Measurements from ENCODE around the gene TLE6.
A peak's percentile ranks its signal among the peaks of the same experiment; 100 is the strongest.
"Not testable (repeated sequence)": the region's sequence is repeated elsewhere in the genome, so short reads cannot be mapped to it uniquely, and the experiment has no call there.

TLE6 gene

DNA sequence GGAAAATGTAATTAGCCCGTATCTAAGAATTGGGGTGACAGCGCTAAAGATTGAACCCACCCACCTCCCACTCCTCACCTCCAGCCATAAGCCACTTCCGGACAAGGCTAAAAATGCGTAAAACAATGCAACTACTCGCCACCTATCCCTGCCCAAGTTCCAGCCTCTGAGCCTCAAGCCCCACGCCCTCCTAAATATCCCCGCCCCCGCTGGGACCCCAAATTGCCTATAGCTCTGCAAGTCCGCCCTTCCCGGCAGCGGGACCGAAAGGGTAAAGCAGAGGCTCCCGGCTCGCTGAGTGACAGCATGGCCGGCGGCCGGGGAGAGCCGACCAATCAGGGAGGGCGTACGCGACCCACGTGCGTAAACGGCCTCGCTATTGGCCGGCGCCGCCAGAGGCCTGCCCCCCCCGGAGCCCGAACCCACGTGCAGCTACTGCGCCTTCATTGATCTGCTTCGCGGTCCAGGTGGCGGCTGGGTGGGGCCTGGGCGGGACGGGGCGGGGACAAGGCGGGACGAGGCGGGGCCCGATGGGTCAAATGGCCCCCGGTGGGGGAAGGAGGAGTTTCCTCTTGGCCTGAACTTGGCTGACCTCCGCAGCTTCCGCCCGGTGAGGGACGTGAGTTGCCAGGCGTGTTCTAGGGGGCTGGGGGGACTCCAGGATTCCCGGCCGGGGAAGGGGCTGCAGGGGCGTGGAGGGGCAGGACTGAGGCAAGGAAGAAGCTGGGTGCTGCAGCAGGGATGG is at the start of gene TLE6:
Gene TLE6, plus strand, starts transcription at position 564 of the 745 bp plus-strand sequence. CDS start 670 bp downstream, outside the sequence.
- peak; percentile 71 for FAIRE-seq

DNA sequence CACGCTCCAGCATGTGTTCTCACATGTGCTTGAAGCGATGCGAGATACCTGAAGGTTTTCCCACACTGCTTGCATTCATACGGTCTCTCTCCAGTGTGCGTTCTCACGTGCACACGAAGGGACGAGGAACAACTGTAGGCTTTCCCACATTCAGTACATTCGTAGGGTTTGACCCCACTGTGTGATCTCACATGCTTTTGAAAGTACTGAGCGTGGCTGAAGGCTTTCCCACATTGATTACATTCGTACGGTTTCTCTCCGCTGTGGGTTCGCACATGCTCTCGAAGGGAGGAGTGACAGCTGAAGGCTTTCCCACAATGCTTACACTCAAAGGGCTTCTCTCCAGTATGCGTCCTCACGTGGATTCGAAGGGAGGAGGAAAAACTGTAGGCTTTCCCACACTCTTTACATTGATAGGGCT is 43.9 kb upstream of the TLE6 start:
- FAIRE-seq = no peak

DNA sequence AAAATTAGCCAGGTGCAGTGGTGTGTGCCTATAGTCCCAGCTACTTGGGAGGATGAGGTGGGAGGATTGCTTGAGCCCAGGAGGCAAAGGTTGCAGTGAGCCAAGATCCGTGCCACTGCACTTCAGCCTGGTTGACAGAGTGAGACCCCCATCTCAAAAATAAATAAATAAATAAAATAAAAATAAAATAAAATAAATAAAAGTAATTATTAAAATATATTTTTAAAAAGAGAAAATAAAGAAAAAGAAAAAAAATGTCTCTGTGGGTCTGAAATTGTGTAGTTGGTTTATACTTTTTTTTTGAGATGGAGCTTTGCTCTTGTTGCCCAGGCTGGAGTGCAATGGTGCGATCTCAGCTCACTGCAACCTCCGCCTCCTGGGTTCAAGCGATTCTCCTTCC is 41.5 kb upstream of the TLE6 start:
- FAIRE-seq = not testable (repeated sequence)

DNA sequence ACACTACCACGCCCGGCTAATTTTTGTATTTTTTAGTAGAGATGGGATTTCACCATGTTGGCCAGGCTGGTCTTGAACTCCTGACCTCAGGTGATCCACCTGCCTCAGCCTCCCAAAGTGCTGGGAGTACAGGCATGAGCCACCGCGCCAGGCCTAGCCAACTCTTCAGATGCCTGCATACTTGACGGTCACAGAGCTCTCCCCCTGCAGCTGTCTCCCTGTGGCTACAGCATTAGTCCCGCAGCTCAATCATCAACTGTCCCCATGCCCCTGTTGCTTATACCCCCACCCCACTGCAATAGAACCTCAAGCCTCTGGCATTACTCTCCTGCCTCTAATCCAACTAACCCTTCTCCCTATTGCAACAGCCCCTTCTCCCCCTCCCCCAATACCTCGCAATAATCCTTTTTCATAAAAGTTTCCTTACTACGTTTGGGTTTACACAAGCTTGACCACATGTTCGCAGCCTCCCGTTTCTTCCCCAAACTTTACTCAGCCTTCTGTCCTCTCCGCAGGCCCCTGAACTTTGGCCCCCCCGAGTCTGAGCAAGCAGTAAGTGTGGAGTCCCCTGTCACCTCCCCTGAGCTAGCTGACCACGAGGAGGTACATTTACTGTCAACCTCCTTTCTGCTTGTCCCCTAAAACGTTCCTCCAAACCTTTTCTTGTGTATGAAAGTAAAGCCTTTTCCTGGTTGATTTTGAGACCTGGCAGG is 34.3 kb upstream of the TLE6 start:
- FAIRE-seq = no peak

DNA sequence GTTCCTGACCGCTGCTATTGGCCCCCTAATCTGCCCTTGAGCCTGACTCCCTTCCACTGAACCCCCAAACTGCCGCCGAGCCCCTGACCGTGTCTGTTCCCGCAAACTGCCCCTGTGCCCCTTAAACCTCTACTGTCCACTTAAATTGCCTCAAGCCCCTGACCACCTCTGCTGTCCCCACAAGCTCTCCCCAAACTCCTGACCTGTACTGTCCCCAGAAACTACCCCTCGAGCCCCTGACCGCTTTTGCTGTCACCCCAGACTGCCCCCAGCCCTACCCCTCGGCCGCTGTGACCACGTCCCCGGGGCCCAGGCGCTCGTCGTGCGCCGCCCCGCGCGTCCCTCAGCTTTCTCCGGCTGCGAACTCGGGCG is 33.0 kb upstream of the TLE6 start:
- FAIRE-seq = no peak

DNA sequence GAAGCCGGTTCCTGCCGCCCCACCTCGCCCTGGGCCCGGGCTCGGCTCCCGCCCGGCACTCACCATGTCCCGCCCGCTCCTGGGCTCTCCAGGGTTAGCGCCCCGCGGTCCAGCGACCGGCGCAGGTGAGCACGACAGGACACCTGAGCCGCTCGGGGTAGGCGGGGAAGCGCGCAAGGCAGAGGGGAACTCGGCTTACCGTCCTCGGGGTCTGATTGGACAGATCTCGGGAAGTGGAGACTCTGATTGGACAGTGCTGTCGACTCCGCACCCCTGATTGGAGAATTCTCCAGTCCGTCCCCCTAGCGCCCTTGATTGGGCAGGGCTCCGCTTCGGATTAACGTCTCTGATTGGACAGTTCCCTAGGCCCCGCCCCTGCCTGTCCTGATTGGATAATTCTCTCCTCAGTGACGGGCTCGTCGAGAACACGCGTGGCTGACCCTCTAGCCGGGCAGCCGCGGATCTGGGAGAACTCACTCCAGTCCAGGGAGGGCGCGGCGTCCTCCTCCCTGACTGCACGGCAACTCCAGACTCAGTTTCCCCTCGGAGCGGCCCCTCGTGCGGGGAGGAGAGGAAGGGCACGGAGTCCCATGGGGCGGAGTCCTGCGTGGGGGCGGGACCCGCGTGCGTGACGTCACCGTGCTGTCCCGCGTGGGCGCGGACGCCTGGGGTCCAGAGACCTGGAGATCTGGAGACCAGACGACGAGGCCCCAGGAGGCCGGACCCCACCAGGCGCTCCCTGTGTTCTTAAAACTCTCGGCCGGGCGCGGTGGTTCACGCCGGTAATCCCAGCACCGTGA is 32.4 kb upstream of the TLE6 start, which contains the start of gene ZNF77:
Gene ZNF77, minus strand, starts transcription at position 197 of the 800 bp plus-strand sequence. Its CDS starts 131 bp downstream, at position 66.
- peak; percentile 99 for FAIRE-seq

DNA sequence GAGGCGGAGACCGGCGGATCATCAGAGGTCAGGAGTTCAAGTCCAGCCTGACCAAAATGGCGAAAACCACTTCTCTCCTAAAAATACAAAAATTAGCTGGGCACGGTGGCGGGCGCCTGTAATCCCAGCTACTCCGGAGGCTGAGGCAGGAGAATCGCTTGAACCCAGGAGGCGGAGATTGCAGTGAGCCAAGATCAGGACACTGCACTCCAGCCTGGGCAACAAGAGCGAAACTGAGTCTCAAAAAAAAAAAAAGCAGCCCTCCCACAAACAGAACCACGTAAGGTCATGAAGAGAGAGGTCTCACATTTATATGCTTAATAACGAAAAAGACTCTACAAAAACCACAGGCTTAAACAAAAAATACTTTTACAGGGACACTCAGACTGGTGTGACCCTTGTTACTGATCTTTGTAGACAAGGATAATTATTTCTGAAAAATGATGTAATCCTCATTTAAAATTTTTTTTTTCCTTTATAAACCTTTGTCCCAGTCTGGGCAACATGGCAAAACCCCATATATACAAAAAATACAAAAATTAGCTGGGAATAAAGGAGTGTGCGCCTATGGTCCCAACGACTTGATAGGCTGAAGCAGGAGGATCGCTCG is 31.7 kb upstream of the TLE6 start:
- no peak for FAIRE-seq

DNA sequence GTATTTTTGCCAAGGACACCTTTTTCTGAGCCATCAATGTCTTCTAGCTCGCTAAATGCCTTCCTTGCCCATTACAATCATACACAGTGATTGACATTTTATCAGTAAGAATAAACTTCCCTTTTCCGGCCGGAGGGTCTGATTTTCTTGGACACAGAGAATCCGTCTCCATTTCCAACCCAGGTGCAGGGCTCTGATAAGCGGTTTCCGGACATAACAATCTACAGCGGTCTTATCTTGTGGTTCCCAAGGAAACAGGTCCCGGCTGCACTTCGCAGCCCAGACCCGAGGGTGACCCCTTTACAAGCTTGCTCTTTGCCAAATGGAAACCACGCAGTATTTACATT is 27.5 kb upstream of the TLE6 start:
- no peak for FAIRE-seq

DNA sequence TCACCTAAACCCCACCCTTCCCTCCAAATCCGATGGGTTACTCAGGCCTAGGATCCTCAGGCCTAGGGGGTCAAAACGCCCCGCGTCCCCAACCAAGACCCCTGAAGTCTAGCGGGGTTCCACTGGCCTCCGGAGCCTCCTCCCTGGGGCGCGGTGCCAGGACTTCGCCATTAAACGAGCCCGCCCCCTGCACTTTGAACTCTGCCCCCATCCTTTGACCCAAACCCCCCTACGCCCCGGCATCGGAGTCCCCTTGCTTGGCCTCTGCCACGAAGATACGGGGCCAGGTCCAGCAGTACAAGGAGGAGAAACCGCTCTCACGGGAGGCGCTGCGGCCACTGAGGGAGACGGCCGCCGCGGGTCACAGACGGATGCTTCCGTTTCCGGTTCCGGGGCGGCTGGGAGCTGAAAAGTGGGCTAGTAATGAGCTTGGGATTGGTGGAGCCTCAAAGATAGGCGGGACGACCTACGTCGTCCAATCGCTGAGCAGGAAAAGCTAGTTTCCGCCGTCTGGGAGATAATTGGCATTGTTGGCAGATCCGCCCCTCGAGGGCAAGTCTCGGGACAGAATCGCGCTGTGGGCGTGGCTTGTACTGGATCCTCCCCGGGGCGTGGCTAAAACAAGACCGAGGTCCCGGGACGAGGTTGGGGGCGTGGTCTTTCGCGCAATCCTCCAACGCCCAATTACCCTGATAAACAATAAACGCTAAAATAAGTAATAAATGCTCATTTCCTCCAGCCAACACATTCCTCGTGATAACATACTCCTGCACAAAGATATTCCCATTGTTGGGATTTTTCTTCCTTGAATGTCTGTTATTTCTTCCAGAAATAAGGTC is 26.9 kb upstream of the TLE6 start:
- FAIRE-seq = peak; percentile 99

DNA sequence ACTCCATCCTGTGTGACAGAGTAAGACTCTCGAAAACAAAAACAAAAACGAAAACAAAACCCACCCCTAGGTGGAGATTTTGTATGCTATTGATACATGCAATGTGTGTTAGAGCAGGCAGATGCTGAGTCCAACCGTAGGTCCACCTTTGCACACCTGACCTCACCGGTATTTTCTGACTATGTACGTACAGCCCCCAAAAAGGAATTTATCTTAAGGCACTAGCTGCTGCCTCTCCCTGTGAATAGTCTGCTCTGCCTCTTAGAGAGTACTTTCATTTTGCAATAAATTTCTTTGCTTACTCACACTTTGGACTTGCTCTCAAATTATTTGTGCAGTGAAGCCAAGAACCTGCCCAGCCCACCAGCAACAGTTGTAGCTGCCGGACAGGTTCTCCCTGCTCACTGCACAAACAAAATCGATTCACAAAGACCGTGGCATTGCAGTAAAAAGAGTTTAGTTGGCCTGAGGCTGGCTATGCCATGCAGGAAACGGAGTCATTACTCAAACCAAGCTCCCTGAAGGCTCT is 24.3 kb upstream of the TLE6 start:
- FAIRE-seq = no peak

DNA sequence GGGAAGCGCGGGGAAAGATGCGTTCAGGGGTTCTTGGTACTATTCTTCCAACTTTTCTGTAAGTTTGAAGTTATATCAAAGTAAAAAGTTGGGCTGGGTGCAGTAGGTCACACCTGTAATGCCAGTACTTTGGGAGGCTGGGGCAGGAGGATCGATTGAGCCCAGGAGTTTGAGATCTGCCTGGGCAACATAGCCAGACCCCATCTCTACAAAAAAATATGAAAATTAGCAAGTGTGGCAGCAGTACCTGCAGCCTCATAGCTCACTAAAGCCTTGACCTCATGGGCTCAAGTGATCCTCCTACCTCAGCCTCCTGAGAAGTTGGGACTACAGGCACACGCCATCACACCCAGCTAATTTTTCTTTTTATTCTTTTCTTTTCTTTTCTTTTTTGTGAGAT is 20.2 kb upstream of the TLE6 start:
- FAIRE-seq = no peak

DNA sequence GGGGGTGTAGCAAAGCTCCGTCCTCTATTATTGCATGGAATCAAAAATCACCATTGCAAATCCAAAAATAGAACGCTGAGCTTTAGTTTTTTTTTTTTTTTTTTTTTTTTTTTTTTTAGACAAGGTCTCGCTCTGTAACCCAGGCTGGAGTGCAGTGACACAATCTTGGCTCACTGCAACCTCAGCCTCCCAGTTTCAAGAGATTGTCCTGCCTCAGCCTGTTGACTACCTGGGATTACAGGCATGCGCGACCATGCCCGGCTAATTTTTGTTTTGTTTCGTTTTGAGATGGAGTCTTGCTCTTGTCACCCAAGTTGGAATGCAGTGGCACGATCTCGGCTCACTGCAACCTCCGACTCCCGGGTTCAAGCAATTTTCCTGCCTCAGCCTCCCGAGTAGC is 17.2 kb upstream of the TLE6 start:
- no peak for FAIRE-seq

DNA sequence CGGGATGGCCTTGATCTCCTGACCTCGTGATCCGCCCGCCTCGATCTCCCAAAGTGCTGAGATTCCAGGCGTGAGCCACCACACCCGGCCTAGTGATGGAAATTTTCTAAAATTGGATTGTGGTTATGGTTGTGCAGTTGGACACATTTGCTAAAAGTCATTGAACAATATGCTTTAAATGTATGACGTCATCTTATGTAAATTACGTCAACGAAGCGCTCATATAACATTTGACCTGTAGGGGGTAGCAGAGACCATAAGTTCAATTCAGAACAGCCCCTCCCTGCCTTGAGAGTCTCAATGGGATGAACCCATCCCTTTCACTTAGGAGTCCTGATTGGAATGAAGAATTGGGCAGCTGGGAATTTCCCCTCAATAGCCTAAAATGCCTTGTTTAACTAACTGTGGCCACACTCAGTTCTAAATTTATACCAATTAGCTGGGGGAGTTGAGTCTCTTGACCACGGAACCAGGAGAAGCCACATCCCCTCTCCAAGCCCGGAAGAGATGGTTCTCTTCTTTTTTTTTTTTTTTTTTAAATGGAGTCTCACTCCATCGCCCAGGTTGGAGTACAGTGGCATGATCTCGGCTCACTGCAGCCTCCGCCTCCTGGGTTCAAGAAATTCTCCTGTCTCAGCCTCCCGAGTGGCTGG is 15.2 kb upstream of the TLE6 start:
- peak; percentile 61 for FAIRE-seq

DNA sequence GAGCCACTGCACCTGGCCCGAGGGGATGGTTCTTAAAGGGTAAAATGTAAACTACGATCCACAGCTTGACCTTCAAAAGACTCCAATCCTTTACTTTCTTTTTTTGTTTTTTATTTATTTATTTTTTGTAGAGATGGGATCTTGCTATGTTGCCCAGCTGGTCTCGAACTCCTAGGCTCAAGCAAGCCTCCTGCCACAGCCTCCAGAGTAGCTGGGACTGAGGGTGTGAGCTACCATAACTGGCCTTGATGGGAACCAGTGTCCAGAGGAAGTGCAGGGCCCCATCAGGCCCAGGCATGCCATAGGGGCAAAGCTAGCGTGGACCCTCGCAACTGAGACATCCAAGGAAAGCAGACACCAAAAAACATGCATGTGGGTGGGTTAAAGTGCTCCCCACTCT is 14.2 kb upstream of the TLE6 start:
- FAIRE-seq = no peak

DNA sequence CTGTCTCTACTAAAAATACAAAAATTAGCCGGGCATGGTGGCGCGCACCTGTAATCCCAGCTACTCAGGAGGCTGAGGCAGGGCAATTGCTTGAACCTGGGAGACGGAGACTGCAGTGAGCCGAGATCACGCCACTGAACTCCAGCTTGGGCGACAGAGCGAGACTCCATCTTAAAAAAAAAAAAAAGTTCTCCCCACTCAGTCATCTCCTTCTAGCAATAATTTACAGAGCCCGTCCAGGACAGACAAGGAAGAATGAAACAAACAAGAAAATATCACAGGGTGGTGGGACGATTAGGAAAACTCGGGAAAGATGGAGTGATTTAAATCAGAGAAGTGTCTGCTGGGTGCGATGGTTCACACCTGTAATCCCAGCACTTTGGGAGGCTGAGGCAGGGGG is 13.7 kb upstream of the TLE6 start:
- FAIRE-seq = not testable (repeated sequence)

DNA sequence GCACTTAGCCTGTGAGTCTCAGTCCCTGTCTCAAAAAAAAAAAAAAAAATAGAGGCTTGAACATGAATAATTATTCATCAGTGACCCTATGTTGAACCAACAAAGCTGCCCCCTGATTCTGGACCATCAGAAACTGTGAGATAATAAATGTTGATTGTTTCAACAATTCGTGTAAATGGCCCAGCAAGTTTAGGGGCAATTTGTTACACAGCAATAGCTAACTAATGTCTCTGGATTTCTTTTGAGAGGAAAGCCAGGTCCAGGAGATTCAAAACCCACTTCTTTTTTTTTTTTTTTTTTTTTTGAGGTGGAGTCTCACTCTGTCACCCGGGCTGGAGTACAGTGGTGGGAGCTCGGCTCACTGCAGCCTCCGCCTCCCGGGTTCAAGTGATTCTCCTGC is 12.5 kb upstream of the TLE6 start:
- FAIRE-seq = no peak

DNA sequence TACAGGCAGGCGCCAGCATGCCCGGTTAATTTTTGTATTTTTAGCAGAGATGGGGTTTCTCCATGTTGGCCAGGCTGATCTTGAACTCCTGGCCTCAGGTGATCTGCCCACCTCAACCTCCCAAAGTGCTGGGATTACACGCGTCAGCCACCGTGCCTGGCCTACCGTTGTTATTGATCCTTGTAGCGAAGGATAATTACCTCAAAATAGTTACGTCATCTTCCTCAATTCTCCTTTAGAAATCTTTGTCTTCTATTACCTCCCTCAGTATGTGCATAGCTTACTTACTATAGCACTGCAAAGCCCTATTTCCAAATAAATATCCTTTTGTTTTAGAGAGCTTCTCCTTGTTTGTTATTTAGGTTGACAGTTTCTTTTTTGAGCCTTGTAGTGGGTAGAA is 9.4 kb upstream of the TLE6 start:
- FAIRE-seq = no peak

DNA sequence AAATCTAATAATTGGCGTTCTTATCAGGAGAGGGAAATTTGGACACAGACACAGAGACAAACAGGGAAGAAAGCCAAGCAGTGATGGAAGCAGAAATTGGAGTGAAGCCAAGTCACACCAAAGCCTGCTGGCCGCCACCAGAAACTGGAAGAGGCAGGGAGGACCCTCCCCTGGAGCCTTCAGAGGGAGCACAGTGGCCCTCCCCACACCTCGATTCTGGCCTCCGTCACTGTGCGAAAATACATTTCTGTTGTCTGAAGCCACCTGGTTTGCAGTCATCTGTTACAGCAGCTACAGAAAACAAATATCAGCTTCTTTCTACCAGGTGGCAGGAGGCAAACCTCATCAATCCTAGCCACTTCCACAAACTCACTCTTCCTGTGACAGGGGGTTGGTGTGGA is 8.3 kb upstream of the TLE6 start:
- FAIRE-seq = no peak

DNA sequence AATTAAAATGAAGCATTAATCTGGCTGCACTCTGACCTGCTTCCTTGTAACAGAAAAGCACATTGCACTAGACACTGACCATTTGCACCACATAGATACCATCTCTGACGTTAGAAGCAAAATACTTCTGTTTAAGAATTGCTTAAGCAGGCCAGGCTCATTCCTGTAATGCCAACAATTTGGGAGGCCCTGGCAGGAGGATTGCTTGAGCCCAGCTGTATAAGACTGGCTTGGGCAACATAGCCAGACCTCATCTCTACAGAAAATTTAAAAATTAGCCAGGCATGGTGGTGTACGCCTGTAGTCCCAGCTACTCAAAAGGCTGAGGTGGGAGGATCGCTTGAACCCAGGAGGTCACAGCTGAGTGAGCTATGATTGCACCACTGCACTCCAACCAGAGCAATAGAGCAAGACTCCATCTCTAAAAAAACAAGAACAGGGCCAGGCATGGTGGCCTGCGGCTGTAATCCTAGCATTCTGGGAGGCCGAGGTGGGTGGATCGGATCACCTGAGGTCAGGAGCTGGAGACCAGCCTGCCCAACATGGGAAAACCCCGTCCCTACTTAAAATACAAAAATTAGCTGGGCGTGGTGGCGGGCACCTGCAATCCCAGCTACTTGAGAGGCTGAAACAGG is 7.0 kb upstream of the TLE6 start:
- no peak for FAIRE-seq

DNA sequence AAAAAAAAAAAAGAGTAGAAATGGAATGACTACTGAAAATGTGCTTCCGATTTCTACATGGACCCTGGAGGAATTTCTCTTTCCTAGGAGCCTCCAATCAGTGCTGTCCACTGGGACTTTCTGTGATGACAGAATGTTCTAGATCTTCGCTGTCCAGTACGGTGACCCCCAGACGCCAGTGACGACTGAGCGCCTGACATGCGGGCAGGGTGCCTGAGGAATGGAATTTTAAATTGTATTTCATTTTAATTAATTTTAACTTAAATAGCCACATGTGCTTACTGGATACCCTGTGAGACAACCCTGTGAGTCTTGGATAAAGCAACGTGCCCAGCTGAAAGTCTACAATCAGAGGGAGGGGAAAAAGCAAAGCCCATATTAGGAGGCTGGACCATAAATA is 4.1 kb upstream of the TLE6 start:
- FAIRE-seq = no peak
